CD4-positive, alpha-beta T cell treated with Interleukin-6 for 4 hours (primary cell): Measurements from ENCODE around the gene FBXL17.

Experiments used
- DNase-seq: peaks from one replicate; pipeline ENCODE4 v3.0.0-alpha.2; 2020; ENCODE audit warnings: mixed read lengths

Gene FBXL17

GRCh38 chr5:108146222-108146621 is 235.7 kb downstream of the FBXL17 start:
- no peak for DNase-seq

DNA sequence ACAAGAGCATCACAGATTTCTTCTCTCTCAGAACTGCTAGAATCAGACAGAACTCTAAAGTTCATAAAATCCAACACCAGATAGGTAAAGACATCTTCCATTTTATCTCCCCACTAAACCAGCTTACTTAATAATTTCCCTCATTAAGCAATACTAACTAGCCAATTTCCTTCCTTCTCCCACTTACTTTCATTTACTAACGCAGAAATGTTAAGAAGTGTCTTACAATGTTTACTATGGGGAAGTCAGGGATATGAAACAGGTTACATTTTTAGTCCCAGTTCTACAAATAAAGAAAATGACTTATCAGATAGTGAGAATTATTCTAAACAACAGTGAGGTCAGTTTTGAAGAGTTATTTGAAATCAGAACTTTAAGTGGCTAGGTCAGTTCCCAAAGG is 236.5 kb downstream of the FBXL17 start:
- DNase-seq, result no peak

DNA sequence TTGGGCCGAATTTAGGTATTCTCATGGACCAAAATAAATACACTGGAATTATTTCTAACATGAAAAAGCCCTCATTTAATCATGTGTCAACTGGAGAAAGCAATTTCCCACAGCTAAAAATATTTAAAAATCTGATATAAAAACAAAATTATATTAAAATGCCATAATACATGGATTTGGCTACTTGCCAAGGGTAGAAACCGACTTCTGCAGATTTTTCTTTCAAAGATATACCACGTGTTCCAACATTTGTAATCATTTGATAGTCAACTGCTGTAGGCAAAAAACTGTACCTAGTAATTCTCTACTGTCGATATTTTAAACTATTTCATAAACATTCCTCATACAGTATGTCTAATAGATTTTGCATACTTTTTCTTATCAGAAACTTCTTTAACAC is 237.6 kb downstream of the FBXL17 start:
- DNase-seq, result no peak

- DNase-seq, result no peak
These were observed 238.3 kb downstream of the FBXL17 start for GRCh38 chr5:108143581-108143980.

GRCh38 chr5:108141676-108142075 is 240.2 kb downstream of the FBXL17 start:
- no peak for DNase-seq

- no peak for DNase-seq
These were observed 245.4 kb downstream of the FBXL17 start for GRCh38 chr5:108136493-108136892.

DNA sequence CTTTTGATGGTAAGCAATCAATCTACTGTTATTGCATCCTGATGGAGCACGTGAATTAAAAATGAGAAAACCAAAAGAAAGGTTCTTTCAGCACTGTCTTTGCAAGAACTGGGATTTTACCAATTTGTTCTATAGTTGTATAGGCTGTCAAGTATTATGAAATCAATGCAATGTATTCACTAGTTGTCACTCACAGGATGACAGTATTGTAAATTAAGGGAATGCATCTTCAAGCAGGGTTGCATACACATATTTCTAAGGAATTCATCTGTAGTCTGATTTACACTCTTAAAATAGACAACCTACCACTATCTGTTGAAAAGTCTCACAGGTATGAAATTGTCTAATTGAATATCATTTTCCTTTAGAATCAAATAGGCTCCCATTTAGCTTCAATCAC is 252.8 kb downstream of the FBXL17 start:
- no peak for DNase-seq

DNA sequence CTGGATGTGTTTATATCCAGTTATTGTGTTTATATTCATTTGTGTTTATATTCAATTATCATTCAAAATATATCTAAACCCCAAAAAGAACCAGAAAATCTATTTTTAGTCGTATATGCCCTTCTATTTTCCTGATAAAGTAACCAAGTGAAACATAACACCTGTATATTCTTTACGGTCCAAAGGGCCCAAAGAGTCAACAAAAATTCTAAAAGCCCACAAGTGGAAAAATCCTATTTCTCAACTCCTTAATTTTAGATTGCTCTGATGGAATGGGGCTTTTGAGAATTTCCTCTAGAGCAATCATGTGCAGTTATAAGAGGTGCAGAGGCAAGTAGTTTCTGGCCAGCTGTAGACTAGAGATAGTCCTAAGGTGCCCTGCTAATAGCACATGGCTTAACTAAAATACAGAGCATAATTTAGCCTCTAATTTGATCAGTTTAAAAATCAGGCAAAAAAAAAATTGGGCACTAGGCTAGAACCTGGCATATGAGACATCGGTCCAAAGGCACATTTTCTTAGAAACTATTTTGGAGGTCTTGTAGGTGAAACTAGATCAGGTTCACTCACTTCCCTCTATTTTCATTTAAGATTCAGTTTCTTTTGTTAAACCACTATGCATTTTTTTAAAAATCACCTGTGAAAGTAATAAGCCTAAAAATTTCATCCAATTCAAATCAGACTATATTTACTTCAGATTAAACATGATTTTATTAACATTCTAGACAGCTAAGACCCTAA is 256.0 kb downstream of the FBXL17 start:
- DNase-seq, result no peak

GRCh38 chr5:108124596-108124995 is 257.3 kb downstream of the FBXL17 start:
- no peak for DNase-seq

- DNase-seq, result no peak
These were observed 259.2 kb downstream of the FBXL17 start for GRCh38 chr5:108122702-108123101.

GRCh38 chr5:108118813-108119514 is 262.9 kb downstream of the FBXL17 start:
- DNase-seq, result no peak

- DNase-seq, result no peak
These were observed 266.2 kb downstream of the FBXL17 start for GRCh38 chr5:108115673-108116072.

DNA sequence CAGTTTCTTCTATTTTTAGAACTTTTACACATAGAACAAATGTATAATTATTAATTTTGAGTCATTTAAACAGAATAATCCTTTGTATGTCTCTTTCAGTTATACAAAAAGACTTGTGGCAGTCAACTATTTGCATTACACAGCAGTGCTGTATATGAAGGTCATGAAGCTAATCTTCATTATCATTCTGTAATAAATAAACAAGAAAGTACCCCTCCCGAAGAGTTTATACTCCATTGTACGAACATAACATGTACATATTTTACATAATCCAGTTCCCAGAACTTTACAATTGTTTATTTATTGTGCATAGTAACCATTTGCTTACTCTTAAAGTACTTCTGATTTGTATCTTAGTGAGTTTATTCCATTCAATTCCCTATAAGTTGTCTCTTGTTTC is 267.9 kb downstream of the FBXL17 start:
- DNase-seq, result no peak

DNA sequence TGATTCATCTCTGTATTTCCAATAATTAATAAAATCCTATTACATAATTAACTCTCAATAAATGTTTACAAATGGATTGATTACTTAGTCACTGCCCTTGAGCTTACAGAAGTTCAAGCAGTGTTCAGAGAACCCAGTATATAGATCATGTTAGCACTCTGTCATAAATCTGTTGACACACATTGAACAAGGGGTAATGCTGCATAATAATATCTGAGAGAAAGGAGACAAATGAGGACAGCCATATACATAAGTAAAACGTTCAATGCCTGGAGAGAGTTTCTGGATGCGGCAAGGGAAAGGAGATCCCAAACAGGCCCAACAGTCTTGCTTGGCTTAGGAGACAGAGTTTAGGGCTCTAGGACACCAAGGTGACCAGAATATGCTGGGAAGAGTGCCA is 270.2 kb downstream of the FBXL17 start:
- DNase-seq, result no peak

DNA sequence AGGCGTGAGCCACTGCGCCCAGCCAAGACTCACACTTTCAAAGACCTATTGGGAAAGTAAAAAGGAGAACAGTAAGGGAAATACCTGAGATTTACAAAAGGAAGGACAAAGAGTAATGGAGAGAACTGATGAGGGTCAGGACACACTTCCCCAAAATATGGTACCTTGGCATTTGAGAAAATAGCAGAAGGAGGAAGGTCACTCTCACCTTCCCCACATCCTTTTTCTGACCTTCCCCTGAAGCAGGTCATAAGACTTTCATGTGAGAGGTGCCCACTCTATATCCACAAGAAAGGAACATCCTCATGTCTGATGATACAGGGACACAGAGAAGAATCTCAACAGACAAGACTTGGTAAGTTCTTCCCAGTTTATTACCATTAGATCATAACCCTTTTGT is 272.8 kb downstream of the FBXL17 start:
- no peak for DNase-seq

DNA sequence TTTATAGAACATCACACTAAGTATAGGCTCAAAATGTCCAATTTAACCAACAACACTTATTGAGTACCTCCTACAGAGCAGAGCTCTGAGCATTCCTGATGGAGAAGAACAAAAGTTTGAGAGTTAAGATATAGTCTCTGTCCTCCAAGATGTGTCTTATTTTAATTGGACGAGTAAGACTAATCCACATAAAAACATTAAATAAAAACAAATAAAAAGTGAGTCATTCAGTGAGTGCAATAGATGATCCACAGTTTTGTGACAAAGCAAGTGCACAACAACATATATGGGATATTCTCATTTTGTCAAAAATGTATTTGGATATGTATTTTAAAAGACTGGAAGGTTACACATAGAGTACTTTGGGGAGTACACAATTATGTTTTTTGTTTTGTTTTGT is 277.4 kb downstream of the FBXL17 start:
- no peak for DNase-seq

GRCh38 chr5:108102463-108102862 is 279.4 kb downstream of the FBXL17 start:
- DNase-seq, result no peak

- DNase-seq, result no peak
These were observed 280.1 kb downstream of the FBXL17 start for GRCh38 chr5:108101821-108102220.

DNA sequence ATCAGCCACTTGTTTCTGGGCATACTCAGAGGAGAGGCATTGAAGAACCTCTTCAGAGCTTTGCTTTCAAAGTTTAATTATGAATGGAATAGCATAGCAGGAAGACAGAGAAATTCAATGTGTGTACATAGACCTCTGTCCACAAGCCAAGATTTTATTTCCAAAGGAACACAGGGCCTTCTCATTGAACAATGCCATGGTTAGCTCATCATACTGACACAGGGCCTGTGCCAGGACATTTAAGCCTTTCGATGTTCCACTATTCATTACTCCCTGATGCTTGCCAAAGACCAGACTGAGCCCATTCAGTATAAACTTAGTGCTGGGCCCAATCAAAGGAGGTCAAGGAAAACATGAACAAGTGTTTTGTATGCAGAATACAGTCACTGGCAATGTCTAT is 280.8 kb downstream of the FBXL17 start:
- DNase-seq, result no peak

DNA sequence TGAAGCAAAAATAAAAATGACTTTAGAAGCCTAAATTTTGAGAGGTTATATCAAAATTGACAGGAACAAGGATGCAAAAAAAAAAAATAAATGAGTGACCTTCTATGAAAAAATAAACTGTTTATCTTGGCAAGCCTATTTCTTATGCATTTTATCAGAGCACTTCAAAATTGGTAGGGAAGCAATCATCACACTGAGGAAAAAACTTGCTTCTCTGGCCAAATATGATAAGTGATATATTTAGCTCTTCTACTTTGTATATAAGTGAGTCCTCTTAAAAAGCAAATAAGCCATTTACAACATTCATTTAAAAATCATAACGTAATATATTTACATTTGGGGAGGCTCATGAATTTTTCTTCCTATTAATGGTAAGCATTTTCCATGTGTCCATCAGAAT is 287.1 kb downstream of the FBXL17 start:
- no peak for DNase-seq

- no peak for DNase-seq
These were observed 288.7 kb downstream of the FBXL17 start for GRCh38 chr5:108093186-108093585.

- no peak for DNase-seq
These were observed 291.0 kb downstream of the FBXL17 start for GRCh38 chr5:108090946-108091345.

GRCh38 chr5:108084105-108084504 is 297.8 kb downstream of the FBXL17 start:
- DNase-seq, result no peak

DNA sequence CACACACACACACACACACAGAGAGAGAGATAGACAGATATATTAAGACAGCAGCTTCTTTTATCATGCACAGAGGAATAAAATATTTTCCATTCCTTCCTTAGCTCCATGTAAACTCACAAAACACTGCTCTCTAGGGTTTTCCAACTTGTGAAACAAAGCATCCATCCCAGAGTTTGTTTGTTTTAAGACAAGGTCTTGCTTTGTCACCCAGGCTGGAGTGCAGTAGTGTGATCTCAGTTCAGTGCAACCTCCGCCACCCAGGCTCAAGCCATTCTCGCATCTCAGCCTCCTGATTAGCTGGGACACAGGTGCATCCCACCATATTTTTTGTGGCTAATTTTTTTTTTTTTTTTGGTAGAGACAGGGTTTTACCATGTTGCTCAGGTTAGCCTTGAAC is 298.7 kb downstream of the FBXL17 start:
- no peak for DNase-seq

DNA sequence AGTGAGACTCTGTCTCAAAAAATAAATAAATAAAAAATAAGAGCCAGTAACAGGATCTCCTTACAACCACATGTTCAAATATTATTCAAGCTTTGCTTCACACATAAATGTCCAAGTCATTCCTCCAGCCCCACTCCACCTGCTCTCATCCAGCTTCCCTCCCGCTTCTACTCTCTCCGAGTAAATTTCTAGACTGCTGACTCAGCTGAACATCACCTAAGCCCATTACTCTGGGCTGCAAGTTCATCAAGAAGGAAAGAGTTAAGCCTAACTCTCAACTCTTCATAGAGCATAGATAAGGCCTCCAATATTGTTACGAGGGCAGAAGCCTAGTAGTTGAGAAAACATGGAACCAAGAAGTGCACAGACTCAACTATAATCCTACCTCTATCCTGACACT is 300.2 kb downstream of the FBXL17 start:
- no peak for DNase-seq
